Activated naive CD4-positive, alpha-beta T cell treated with Interleukin-2 at 50 U/mL for 16 hours (primary cell): ENCODE results near the gene OLFM2.
"Not testable (repeated sequence)": the region's sequence is repeated elsewhere in the genome, so short reads cannot be mapped to it uniquely, and the experiment has no call there.

Experiments
- DNase-seq: peaks from one replicate; pipeline ENCODE4 v3.0.0-alpha.2; 2020

The OLFM2 gene

DNA sequence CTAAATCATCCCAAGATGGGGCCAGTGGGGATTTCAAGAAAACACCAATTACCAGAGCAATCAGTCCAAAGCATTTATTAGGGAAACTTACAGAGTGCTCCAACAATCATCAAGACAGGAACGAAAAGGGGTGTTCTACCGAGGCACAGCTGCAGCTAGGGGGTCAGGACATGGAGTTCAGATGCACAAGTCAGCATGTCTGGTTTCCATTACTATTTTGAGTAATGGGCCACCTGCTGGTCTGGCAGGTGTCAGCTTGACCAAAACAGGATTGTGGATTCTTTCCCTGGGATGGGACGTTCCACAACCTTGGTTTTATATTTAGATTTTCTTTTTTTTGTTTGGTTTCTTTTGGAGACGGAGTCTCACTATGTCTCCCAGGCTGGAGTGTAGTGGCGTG, 112.5 kb downstream of the OLFM2 start:
- no peak for DNase-seq

DNA sequence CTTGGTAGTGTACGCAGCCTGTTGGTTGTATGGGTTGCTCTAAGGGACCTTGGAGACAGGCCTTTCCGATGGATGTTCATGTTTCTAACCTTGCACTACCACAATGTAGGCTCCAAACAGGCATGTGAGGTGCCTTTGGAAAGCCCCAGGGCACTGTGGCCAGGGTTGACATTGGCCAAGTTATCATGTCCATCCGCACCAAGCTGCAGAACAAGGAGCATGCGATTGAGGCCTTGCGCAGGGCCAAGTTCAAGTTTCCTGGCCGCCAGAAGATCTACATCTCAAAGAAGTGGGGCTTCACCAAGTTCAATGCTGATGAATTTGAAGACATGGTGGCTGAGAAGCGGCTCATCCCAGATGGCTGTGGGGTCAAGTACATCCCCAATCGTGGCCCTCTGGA, 116.3 kb downstream of the OLFM2 start:
- DNase-seq: not testable (repeated sequence)

DNA sequence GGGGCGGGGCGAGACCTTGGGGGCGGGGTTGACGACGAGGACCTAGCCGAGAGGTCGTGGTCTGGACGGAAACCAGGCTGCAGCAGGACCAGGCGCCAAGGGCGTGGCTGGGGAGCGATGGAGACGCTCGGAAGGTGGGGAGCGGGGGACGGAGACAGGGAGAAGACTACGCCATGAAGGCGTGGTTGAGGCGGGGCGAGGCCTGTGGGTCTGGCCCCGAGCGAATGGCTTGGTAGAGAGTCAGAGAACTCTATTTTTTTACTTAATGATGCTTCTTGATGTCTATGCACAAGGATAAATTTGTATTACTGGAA, 116.8 kb downstream of the OLFM2 start:
- no peak for DNase-seq

DNA sequence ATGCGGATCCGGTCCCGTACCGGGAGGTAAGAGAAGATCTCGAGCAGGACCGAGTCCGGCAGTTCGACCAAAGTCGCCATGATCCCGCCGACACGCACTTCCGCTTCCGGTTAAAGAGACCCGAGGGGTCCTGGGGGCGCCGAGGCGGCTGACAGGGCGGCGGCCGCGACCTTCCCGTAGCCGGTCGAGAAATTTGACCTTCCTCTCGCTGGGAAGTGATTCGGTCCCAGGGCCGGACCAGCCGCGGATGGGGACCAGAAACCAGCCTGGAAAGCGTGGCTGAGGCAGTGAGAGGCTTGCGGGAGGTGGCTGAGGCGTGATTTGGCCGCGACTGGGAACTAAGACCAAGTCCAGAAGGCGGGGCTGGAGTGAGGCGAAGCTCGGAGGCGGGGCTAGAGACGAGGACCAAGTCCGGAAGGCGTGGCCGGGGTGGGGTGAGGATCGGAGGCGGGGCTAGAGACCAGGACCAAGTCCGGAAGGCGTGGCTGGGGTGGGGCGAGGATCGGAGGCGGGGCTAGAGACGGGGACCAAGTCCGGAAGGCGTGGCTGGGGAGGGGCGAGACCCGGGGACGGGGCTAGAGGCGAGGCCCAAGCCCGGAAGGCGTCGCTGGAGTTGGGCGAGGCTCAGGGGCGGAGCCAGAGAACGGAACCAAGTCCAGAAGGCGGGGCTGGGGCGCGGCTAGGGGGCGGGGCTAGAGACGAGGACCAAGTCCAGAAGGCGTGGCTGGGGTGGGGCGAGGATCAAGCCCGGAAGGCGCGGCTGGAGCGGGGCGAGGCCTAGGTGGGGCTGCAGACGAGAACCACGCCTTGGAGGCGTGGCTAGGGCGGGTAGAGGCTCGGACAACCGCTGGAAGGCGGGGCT, 117.3 kb downstream of the OLFM2 start, which contains the start of gene FBXL12:
FBXL12 (minus strand) TSS at position 346 of the 862 bp plus-strand sequence; CDS start at position 80, 266 bp downstream.
- peak; percentile 100 for DNase-seq

DNA sequence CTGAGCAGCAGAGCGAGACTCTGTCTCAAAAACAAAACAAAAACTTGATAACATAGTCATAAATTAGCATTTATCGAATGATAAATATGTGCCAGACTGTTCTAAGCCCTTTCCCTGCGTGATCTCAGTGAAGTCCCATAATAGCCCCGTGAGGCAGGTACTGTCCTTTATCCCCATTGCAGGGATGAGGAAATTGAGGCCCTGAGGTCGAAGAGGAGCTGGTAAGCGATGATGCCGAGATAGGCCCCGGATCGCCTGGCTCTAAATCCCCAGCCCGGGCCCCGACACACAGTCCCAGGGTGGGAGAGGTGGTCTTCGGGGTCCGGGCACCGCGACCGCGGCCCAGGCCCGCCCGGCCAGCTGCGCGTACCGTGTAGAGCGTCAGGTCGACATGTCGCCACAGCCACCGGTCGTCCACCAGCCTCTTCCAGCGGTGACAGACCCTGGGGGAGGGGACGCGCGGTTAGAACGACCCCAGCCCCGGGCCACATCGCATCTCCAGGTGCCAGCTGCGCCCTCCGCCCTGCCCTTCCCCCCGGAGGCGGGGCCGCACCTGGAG, 118.1 kb downstream of the OLFM2 start:
- DNase-seq: no peak

DNA sequence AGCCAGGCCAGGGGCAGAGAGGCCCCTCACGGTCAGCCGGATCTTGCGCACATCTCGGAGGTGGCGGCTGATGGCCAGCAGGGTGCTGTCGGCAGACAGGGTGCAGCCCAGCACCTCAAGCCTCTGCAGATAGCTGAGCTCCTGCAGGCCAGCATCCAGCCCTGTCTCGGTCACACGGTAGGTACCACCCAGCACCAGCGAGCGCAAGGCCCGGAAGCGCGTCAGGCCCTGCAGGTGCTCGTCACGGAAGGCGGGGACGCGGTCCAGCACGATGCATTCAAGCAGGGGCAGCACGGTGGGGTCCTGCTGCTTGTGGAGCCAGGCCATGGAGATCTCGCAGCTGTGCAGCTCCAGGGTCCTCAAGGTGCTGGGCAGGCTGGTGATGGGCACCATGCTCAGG, 125.2 kb downstream of the OLFM2 start:
- no peak for DNase-seq

DNA sequence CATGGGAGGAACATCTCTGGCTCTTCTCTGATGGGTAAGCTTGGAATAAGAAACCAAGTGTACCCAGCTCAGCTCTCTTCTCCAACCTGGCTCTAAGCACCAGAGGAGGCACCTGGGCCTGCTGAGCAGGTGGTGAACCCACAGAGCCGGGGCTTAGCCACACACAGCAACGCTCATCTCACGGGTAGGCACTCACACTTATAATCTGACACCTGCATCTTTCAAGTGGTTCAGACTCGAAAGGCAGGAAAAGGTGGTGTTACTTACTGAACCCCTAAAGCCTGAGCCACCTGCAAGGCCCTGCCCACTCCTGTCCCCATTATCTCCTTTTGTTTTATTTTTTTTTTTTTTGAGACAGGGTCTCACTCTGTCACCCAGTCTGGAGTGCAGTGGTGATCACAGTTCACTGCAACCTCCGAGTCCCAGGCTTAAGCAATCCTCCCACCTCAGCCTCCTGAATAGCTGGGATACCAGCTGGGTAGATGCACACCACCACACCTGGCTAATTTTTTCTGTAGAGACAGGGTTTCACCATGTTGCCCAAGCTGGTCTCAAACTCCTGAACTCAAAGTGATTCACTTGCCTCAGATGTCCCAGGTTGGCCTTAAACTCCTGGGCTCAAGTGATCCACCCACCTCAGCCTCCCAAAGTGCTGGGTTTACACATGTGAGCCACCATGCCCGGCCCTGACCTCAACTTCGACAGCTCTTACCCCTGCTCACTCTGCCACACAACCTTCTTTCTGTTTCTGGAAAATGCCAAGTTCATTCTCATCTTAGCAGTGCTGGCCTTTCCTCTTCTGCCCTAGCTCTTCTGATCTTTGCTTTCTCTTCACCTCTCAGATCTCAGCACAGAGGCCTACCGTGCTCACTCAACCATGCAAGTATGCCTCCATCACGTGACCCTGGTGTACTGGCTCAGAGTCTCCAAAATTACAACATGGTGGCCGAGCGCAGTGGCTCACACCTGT, 127.2 kb downstream of the OLFM2 start:
- no peak for DNase-seq

DNA sequence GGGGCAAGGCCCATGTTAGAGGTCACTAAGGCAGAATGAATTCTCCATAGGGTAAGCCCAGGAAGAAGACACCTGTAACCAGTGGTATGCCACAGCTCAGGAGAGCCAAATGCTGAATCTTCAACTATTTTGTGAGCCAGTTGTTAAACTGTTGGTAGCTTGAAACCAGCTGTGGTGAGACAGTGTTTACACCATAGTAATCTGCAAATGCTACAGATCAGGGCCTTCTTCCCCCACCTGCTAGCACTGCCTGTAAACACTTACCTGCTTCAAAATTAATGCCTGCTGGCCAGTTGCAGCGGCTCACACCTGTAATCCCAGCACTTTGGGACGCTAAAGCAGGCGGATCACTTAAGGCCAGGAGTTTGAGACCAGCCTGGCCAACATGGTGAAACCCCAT, 129.5 kb downstream of the OLFM2 start:
- no peak for DNase-seq
